DOHH2 (cell line): Measurements from ENCODE around the gene CDH5.

Experiments used
- H3F3A ChIP-seq: fragments of 200-600 bp; sonication (generic), shearing (Covaris generic); 2 replicates; pipeline ENCODE4 v1.6.0; 2016; ENCODE audit warnings: antibody characterized with exemption, mild to moderate bottlenecking; ENCODE audit not compliant: control insufficient read depth, insufficient read depth
- H3K27ac ChIP-seq: fragments of 200-600 bp; sonication (generic); 2 replicates; pipeline ENCODE4 v1.5.1; 2014; ENCODE audit warnings: low read depth, mild to moderate bottlenecking, low read length, moderate library complexity
- H3K27me3 ChIP-seq: fragments of 200-600 bp; sonication (generic); 2 replicates; pipeline ENCODE4 v1.6.1; 2014; ENCODE audit warnings: mild to moderate bottlenecking, low read length, mixed read lengths; ENCODE audit not compliant: control insufficient read depth
- H3K36me3 ChIP-seq: fragments of 200-600 bp; sonication (generic); 2 replicates; pipeline ENCODE4 v1.6.1; 2014; ENCODE audit warnings: mild to moderate bottlenecking, low read length, moderate library complexity, mixed read lengths; ENCODE audit not compliant: control insufficient read depth
- H3K4me1 ChIP-seq: fragments of 200-600 bp; sonication (generic); 2 replicates; pipeline ENCODE4 v1.6.1; 2014; ENCODE audit warnings: mild to moderate bottlenecking, low read length, mixed read lengths; ENCODE audit not compliant: control insufficient read depth
- H3K4me2 ChIP-seq: fragments of 200-600 bp; sonication (generic); 2 replicates; pipeline ENCODE4 v1.6.0; 2014; ENCODE audit warnings: mild to moderate bottlenecking, low read length, moderate library complexity
- H3K4me3 ChIP-seq: fragments of 200-600 bp; sonication (generic); 2 replicates; pipeline ENCODE4 v1.5.1; 2014; ENCODE audit warnings: mild to moderate bottlenecking, low read length, mixed read lengths
- H3K79me2 ChIP-seq: fragments of 200-600 bp; sonication (generic); 2 replicates; pipeline ENCODE4 v1.6.1; 2014; ENCODE audit warnings: mild to moderate bottlenecking, low read length, mixed read lengths; ENCODE audit not compliant: control insufficient read depth
- H3K9me2 ChIP-seq: fragments of 200-600 bp; sonication (generic); replicated peaks from 2 replicates; pipeline ENCODE4 v1.6.1; 2014; ENCODE audit warnings: mild to moderate bottlenecking, low read length, mixed read lengths; ENCODE audit not compliant: control insufficient read depth
- H3K9me3 ChIP-seq: fragments of 200-600 bp; sonication (generic); 2 replicates; pipeline ENCODE4 v1.6.1; 2014; ENCODE audit warnings: antibody characterized with exemption, low read length, mixed read lengths; ENCODE audit not compliant: control insufficient read depth, insufficient read depth
- H4K20me1 ChIP-seq: fragments of 200-600 bp; sonication (generic); 2 replicates; pipeline ENCODE4 v1.6.0; 2014; ENCODE audit warnings: low read depth, mild to moderate bottlenecking, antibody characterized with exemption, low read length, moderate library complexity; ENCODE audit not compliant: control insufficient read depth, insufficient read depth
- CTCF ChIP-seq: fragments of 200-600 bp; sonication (generic); IDR thresholded peaks from one replicate; pipeline ENCODE4 v1.5.1; 2014; ENCODE audit warnings: antibody characterized with exemption, mild to moderate bottlenecking, low read depth, low read length; ENCODE audit not compliant: poor library complexity, severe bottlenecking
- EZH2phosphoT487 ChIP-seq: fragments of 200-600 bp; sonication (generic); IDR thresholded peaks from 2 replicates; pipeline ENCODE4 v1.6.1; 2017; ENCODE audit warnings: borderline replicate concordance, mild to moderate bottlenecking, antibody characterized with exemption, low read length, moderate library complexity, mixed read lengths

Gene CDH5

GRCh38 chr16:66334853-66335574 lies 31.5 kb upstream of the CDH5 start:
- Histone ChIP-seq H3K27me3 (peaks cover 9% of the 10 kb centered on the region), H3K36me3 (no peaks in the 10 kb centered on the region)

GRCh38 chr16:66335704-66336329 lies 30.7 kb upstream of the CDH5 start:
- no peaks in the 10 kb centered on the region for H3F3A ChIP-seq
- no peak overlapping the region for H3K4me2 ChIP-seq
- H3K9me3 ChIP-seq = no peaks in the 10 kb centered on the region
- no peak for TF ChIP-seq EZH2phosphoT487
- TF ChIP-seq CTCF = no peak
- H3K27ac ChIP-seq = no peak overlapping the region
- no peaks in the 10 kb centered on the region for H3K9me2 ChIP-seq
- H4K20me1 ChIP-seq = no peaks in the 10 kb centered on the region
- H3K79me2 ChIP-seq = no peaks in the 10 kb centered on the region
- no peak overlapping the region for H3K4me3 ChIP-seq
- no peaks in the 10 kb centered on the region for H3K36me3 ChIP-seq
- H3K27me3 ChIP-seq = peaks cover 9% of the 10 kb centered on the region
- no peaks in the 10 kb centered on the region for H3K4me1 ChIP-seq

More at GRCh38 chr16:66334853-66335574, 31.5 kb upstream of the CDH5 start:
- Histone ChIP-seq H3K79me2 (no peaks in the 10 kb centered on the region), H3K27ac (no peak overlapping the region), H3K4me3 (no peak overlapping the region), H3K9me2 (no peaks in the 10 kb centered on the region), H3K4me2 (no peak overlapping the region), H3F3A (no peaks in the 10 kb centered on the region), H3K4me1 (no peaks in the 10 kb centered on the region), H4K20me1 (no peaks in the 10 kb centered on the region), H3K9me3 (no peaks in the 10 kb centered on the region)
- TF ChIP-seq EZH2phosphoT487 (no peak), CTCF (no peak)

- H3K79me2 ChIP-seq = no peaks in the 10 kb centered on the region
- no peaks in the 10 kb centered on the region for H3K9me2 ChIP-seq
- H3K9me3 ChIP-seq = no peaks in the 10 kb centered on the region
- no peak overlapping the region for H3K4me3 ChIP-seq
- no peaks in the 10 kb centered on the region for H3K36me3 ChIP-seq
- H3K27me3 ChIP-seq = peaks cover 10% of the 10 kb centered on the region; the same call in 1 of the 2 replicates
- no peaks in the 10 kb centered on the region for H3F3A ChIP-seq
- no peak overlapping the region for H3K27ac ChIP-seq
- no peak overlapping the region for H3K4me2 ChIP-seq
- H3K4me1 ChIP-seq = no peaks in the 10 kb centered on the region
- H4K20me1 ChIP-seq = no peaks in the 10 kb centered on the region
- no peak for TF ChIP-seq EZH2phosphoT487
- no peak for TF ChIP-seq CTCF
These were observed 28.9 kb upstream of the CDH5 start for GRCh38 chr16:66337463-66338188.
